Neural cell (in vitro differentiated cells): ENCODE data around the gene PTK6.

Experiments used
- CTCF ChIP-seq: fragments of 450-650 bp; IDR thresholded peaks from 2 replicates; pipeline ENCODE4 v1.5.1; 2014; ENCODE audit warnings: antibody characterized with exemption, mild to moderate bottlenecking, moderate library complexity; ENCODE audit not compliant: poor library complexity, severe bottlenecking
- EP300 ChIP-seq: fragments of 450-650 bp; conservative IDR thresholded peaks from 2 replicates; pipeline ENCODE4 v1.6.1; 2014; ENCODE audit warnings: antibody characterized with exemption, mild to moderate bottlenecking, moderate library complexity; ENCODE audit not compliant: poor library complexity, severe bottlenecking
- EZH2 ChIP-seq: fragments of 200-600, 300-800 bp; shearing (Covaris generic), sonication (generic); IDR thresholded peaks from 2 replicates; pipeline ENCODE4 v1.6.1; 2014; ENCODE audit warnings: antibody characterized with exemption, low read length, borderline replicate concordance, mild to moderate bottlenecking; ENCODE audit not compliant: insufficient read depth, poor library complexity, severe bottlenecking
- POLR2AphosphoS5 ChIP-seq: IDR thresholded peaks from 2 replicates; pipeline ENCODE4 v1.6.1; 2012
- REST ChIP-seq: IDR thresholded peaks from 2 replicates; pipeline ENCODE4 v1.6.1; 2012; ENCODE audit warnings: borderline replicate concordance
- SMC3 ChIP-seq: fragments of 450-650 bp; conservative IDR thresholded peaks from 2 replicates; pipeline ENCODE4 v1.6.1; 2014; ENCODE audit warnings: antibody characterized with exemption, mild to moderate bottlenecking, moderate library complexity; ENCODE audit not compliant: poor library complexity

- TF ChIP-seq EZH2 (no peak), CTCF (no peak), SMC3 (no peak), POLR2AphosphoS5 (no peak), EP300 (no peak), REST (no peak)
These were observed 36.9 kb downstream of the PTK6 start for GRCh38 chr20:63500151-63500901.
